Epithelial cell of esophagus (primary cell): ENCODE data around the gene RNF220.
A peak's percentile ranks its signal among the peaks of the same experiment; 100 is the strongest.

Source experiments
- DNase-seq: peaks from one replicate; pipeline ENCODE4 v3.0.0; 2010; ENCODE audit warnings: low read depth
- H3K4me3 ChIP-seq: 2 replicates; pipeline ENCODE4 v1.5.1; 2011; ENCODE audit warnings: mild to moderate bottlenecking, low read length, control low read depth
- CTCF ChIP-seq: IDR thresholded peaks from 2 replicates; pipeline ENCODE4 v1.5.1; 2011; ENCODE audit warnings: low read depth, mild to moderate bottlenecking, low read length, control low read depth, inconsistent platforms; ENCODE audit not compliant: insufficient read depth; ENCODE audit errors: missing control alignments

RNF220 gene

GRCh38 chr1:44630116-44630515 lies 225.1 kb downstream of the RNF220 start:
- no peak overlapping the region for H3K4me3 ChIP-seq
- peak; percentile 46 for DNase-seq
- no peak for TF ChIP-seq CTCF

GRCh38 chr1:44631333-44631646 lies 226.2 kb downstream of the RNF220 start:
- DNase-seq = no peak
- no peak for TF ChIP-seq CTCF
- peak overlapping the region; percentile 65 for H3K4me3 ChIP-seq

GRCh38 chr1:44631647-44632539 lies 226.8 kb downstream of the RNF220 start:
- H3K4me3 ChIP-seq = peak overlapping the region; percentile 65
- no peak for TF ChIP-seq CTCF
- DNase-seq = peak; percentile 84

- no peak for TF ChIP-seq CTCF
- peak overlapping the region; percentile 65 for H3K4me3 ChIP-seq
- peak; percentile 28 for DNase-seq
Measured at GRCh38 chr1:44632598-44632997, 227.5 kb downstream of the RNF220 start.

- no peak for DNase-seq
- H3K4me3 ChIP-seq = no peak overlapping the region
- no peak for TF ChIP-seq CTCF
Measured at GRCh38 chr1:44634606-44635189, 229.6 kb downstream of the RNF220 start.

GRCh38 chr1:44635439-44635838 lies 230.4 kb downstream of the RNF220 start:
- DNase-seq = no peak
- H3K4me3 ChIP-seq = no peak overlapping the region
- TF ChIP-seq CTCF = no peak
